ENCODE results near the gene PLA2G4B.

GRCh38 chr15:41853831-41854230 lies 15.2 kb downstream of the PLA2G4B start:
- TF ChIP-seq CTCF (IDR thresholded peaks at IDR 0.05) (no peak), EZH2 (IDR thresholded peaks at IDR 0.05; ENCODE audit: borderline replicate concordance, insufficient read depth, low read depth, low read length, poor library complexity, severe bottlenecking) (no peak)
